H9 (cell line): Measurements from ENCODE around the gene TRPM5. TPM values are rescaled to one million over a fixed set of nuclear protein-coding genes. Genes with fewer than 3 reads are reported as not detected.

Experiments used
- DNase-seq: peaks from one replicate; pipeline ENCODE4 v3.0.0-alpha.2; 2017
- H2AFZ ChIP-seq: one replicate; pipeline ENCODE4 v1.6.1; 2013; ENCODE audit warnings: mild to moderate bottlenecking, low read length, control low read depth, moderate library complexity
- H2AK5ac ChIP-seq: 2 replicates; pipeline ENCODE4 v1.6.1; 2013; ENCODE audit warnings: low read length, control low read depth, mixed read lengths; ENCODE audit not compliant: insufficient read length
- H2BK120ac ChIP-seq: one replicate; pipeline ENCODE4 v1.6.1; 2013; ENCODE audit warnings: low read depth, mild to moderate bottlenecking, low read length, control low read depth, inconsistent platforms; ENCODE audit not compliant: poor library complexity, severe bottlenecking
- H2BK12ac ChIP-seq: 2 replicates; pipeline ENCODE4 v1.6.1; 2013; ENCODE audit warnings: low read length, control low read depth, mixed read lengths, low read depth; ENCODE audit not compliant: insufficient read length
- H2BK15ac ChIP-seq: 2 replicates; pipeline ENCODE4 v1.6.1; 2013; ENCODE audit warnings: low read depth, low read length, control low read depth
- H2BK20ac ChIP-seq: one replicate; pipeline ENCODE4 v1.6.1; 2013; ENCODE audit warnings: low read depth, mild to moderate bottlenecking, low read length, control low read depth, inconsistent platforms; ENCODE audit not compliant: poor library complexity, severe bottlenecking
- H2BK5ac ChIP-seq: 2 replicates; pipeline ENCODE4 v1.6.1; 2013; ENCODE audit warnings: low read length, control low read depth, mixed read lengths; ENCODE audit not compliant: insufficient read length
- H3K14ac ChIP-seq: 2 replicates; pipeline ENCODE4 v1.6.1; 2013; ENCODE audit warnings: low read length, control low read depth; ENCODE audit not compliant: insufficient read depth
- H3K18ac ChIP-seq: 2 replicates; pipeline ENCODE4 v1.6.1; 2013; ENCODE audit warnings: low read depth, mild to moderate bottlenecking, mixed read lengths, low read length, control low read depth; ENCODE audit not compliant: insufficient read length
- H3K23ac ChIP-seq: 2 replicates; pipeline ENCODE4 v1.6.1; 2013; ENCODE audit warnings: low read length, control low read depth, mixed read lengths, low read depth; ENCODE audit not compliant: insufficient read length
- H3K23me2 ChIP-seq: 2 replicates; pipeline ENCODE4 v1.6.1; 2013; ENCODE audit warnings: low read depth, mild to moderate bottlenecking, mixed read lengths, low read length, control low read depth; ENCODE audit not compliant: insufficient read length, poor library complexity, severe bottlenecking
- H3K27ac ChIP-seq: 2 replicates; pipeline ENCODE4 v1.5.1; 2013; ENCODE audit warnings: low read length, control low read depth, mixed read lengths, low read depth; ENCODE audit not compliant: insufficient read length
- H3K27me3 ChIP-seq: 2 replicates; pipeline ENCODE4 v1.6.1; 2013; ENCODE audit warnings: low read length, control low read depth, inconsistent platforms; ENCODE audit not compliant: insufficient read depth
- H3K4ac ChIP-seq: 2 replicates; pipeline ENCODE4 v1.6.1; 2013; ENCODE audit warnings: low read depth, mild to moderate bottlenecking, control low read depth, inconsistent platforms, low read length, moderate library complexity
- H3K4me1 ChIP-seq: 2 replicates; pipeline ENCODE4 v1.6.1; 2013; ENCODE audit warnings: low read length, control low read depth, inconsistent platforms; ENCODE audit not compliant: insufficient read depth
- H3K4me2 ChIP-seq: 2 replicates; pipeline ENCODE4 v1.6.1; 2013; ENCODE audit warnings: low read length, control low read depth, mixed read lengths; ENCODE audit not compliant: insufficient read length, insufficient read depth
- H3K56ac ChIP-seq: 2 replicates; pipeline ENCODE4 v1.6.1; 2013; ENCODE audit warnings: low read depth, mild to moderate bottlenecking, mixed read lengths, low read length, control low read depth; ENCODE audit not compliant: insufficient read length
- H3K79me1 ChIP-seq: 2 replicates; pipeline ENCODE4 v1.6.1; 2013; ENCODE audit warnings: low read depth, mild to moderate bottlenecking, moderate library complexity, low read length, control low read depth, inconsistent platforms; ENCODE audit not compliant: insufficient read depth, poor library complexity, severe bottlenecking
- H3K79me2 ChIP-seq: 2 replicates; pipeline ENCODE4 v1.6.1; 2013; ENCODE audit warnings: low read length, control low read depth, inconsistent platforms; ENCODE audit not compliant: insufficient read depth
- H3K9ac ChIP-seq: 2 replicates; pipeline ENCODE4 v1.6.1; 2013; ENCODE audit warnings: low read length, control low read depth, mixed read lengths; ENCODE audit not compliant: insufficient read length; ENCODE audit errors: extremely low read depth
- H3K9me3 ChIP-seq: one replicate; pipeline ENCODE4 v1.6.1; 2013; ENCODE audit warnings: low read depth, low read length, inconsistent platforms; ENCODE audit not compliant: control insufficient read depth
- H3T11ph ChIP-seq: one replicate; pipeline ENCODE4 v1.6.1; 2013; ENCODE audit warnings: mild to moderate bottlenecking, low read length, control low read depth, inconsistent platforms
- H4K20me1 ChIP-seq: one replicate; pipeline ENCODE4 v1.6.1; 2013; ENCODE audit not compliant: control insufficient read depth, insufficient read length, insufficient read depth
- H4K5ac ChIP-seq: 2 replicates; pipeline ENCODE4 v1.6.1; 2013; ENCODE audit warnings: low read depth, mild to moderate bottlenecking, mixed read lengths, low read length, control low read depth; ENCODE audit not compliant: insufficient read length
- H4K8ac ChIP-seq: replicated peaks from 2 replicates; pipeline ENCODE4 v1.6.1; 2013; ENCODE audit warnings: low read length, control low read depth, mixed read lengths, low read depth; ENCODE audit not compliant: insufficient read length
- H4K91ac ChIP-seq: 2 replicates; pipeline ENCODE4 v1.6.1; 2013; ENCODE audit warnings: low read depth, mild to moderate bottlenecking, moderate library complexity, mixed read lengths, low read length, control low read depth; ENCODE audit not compliant: insufficient read length
- H3K27ac Mint-ChIP-seq, 3 experiments: 2 replicates in 2 of 3; 3 replicates in 1 of 3; pipeline ENCODE4 v1.8.0; 2020 to 2021; ENCODE audit warnings: mixed read lengths in 3 of 3, mild to moderate bottlenecking in 1 of 3, moderate library complexity in 1 of 3
- H3K27me3 Mint-ChIP-seq: 2 replicates; pipeline ENCODE4 v1.8.0; 2021; ENCODE audit warnings: low read depth, mild to moderate bottlenecking, moderate library complexity, mixed read lengths
- H3K36me3 Mint-ChIP-seq, 3 experiments: 2 replicates in 2 of 3; 3 replicates in 1 of 3; pipeline ENCODE4 v1.8.0; 2020 to 2021; ENCODE audit warnings: low read depth in 3 of 3, mixed read lengths in 3 of 3; ENCODE audit not compliant: insufficient read depth in 1 of 3
- H3K4me1 Mint-ChIP-seq, 2 experiments: 2 replicates each; pipeline ENCODE4 v1.8.0; 2020; ENCODE audit warnings: mixed read lengths in 2 of 2
- H3K4me3 Mint-ChIP-seq, 2 experiments: 2 replicates in 1 of 2; 3 replicates in 1 of 2; pipeline ENCODE4 v1.8.0; 2020 to 2021; ENCODE audit warnings: mild to moderate bottlenecking in 2 of 2, mixed read lengths in 2 of 2, moderate library complexity in 1 of 2
- H3K9me3 Mint-ChIP-seq, 2 experiments: 2 replicates in 1 of 2; 3 replicates in 1 of 2; pipeline ENCODE4 v1.8.0; 2020; ENCODE audit warnings: mild to moderate bottlenecking in 2 of 2, mixed read lengths in 2 of 2, moderate library complexity in 1 of 2
- WGBS: extraction: QIAGEN DNeasy Blood & Tissue Kit; methylation state at CpG from one replicate; pipeline ENCODE4 v1.1.7; 2013; ENCODE audit warnings: missing lambda C conversion rate, low lambda C conversion rate, mixed read lengths; ENCODE audit not compliant: insufficient read length; ENCODE audit errors: extremely low coverage; 5-methylcytosine and 5-hydroxymethylcytosine counted together
- total RNA-seq: library from RNA; stranded (reverse); gene quantifications from 2 replicates; pipeline ENCODE4 v1.2.1, GENCODE V29; 2021
- TF ChIP-seq, protein P1 (sequence below): fragments of 200-600 bp; sonication (generic); conservative IDR thresholded peaks from 3 replicates; pipeline ENCODE4 v1.8.0; 2021; ENCODE audit warnings: antibody characterized with exemption, mild to moderate bottlenecking

The TRPM5 gene
- total RNA-seq, 1 experiment from 2014 or later, result 0.09 TPM

DNA sequence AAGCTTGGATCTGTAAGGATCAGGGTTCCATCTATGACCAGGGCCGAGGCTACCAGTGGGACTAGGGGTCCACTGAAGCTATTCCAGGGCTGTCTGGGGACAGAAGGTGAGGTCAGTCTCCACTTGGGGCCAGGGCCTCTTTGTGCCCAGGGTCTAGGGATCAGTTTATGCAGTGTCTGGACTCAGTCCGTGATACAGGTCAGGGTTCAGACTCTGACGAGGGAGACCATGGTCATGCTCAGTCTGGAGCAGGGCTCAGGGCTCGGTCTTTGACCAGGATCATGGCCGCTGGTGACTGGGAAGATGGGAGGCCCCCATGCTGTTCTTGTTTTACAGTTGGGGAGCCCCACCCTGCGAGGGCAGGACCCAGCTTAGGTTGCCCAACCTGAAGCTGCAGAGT is 32.0 kb downstream of the TRPM5 start:
- no peak overlapping the region for H3K23ac ChIP-seq
- H2AFZ ChIP-seq, result no peak overlapping the region
- H3K36me3 Mint-ChIP-seq, result no peaks in the 10 kb centered on the region
- no peak overlapping the region for H2BK12ac ChIP-seq
- no peaks in the 10 kb centered on the region for H3K79me1 ChIP-seq
- H4K8ac ChIP-seq, result no peak overlapping the region
- no peaks in the 10 kb centered on the region for H3K23me2 ChIP-seq
- no peaks in the 10 kb centered on the region for H4K20me1 ChIP-seq
- H3K79me2 ChIP-seq, result no peaks in the 10 kb centered on the region
- DNase-seq, result no peak
- no peak overlapping the region for H3K14ac ChIP-seq
- H3K9me3 Mint-ChIP-seq, result no peaks in the 10 kb centered on the region; a peak in 1 of 5 replicates
- H2BK20ac ChIP-seq, result no peak overlapping the region
- H3K9me3 ChIP-seq, result no peaks in the 10 kb centered on the region
- TF ChIP-seq, protein P1, sequence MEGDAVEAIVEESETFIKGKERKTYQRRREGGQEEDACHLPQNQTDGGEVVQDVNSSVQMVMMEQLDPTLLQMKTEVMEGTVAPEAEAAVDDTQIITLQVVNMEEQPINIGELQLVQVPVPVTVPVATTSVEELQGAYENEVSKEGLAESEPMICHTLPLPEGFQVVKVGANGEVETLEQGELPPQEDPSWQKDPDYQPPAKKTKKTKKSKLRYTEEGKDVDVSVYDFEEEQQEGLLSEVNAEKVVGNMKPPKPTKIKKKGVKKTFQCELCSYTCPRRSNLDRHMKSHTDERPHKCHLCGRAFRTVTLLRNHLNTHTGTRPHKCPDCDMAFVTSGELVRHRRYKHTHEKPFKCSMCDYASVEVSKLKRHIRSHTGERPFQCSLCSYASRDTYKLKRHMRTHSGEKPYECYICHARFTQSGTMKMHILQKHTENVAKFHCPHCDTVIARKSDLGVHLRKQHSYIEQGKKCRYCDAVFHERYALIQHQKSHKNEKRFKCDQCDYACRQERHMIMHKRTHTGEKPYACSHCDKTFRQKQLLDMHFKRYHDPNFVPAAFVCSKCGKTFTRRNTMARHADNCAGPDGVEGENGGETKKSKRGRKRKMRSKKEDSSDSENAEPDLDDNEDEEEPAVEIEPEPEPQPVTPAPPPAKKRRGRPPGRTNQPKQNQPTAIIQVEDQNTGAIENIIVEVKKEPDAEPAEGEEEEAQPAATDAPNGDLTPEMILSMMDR, result no peak
- H3K9ac ChIP-seq, result no peak overlapping the region
- H3K4ac ChIP-seq, result no peak overlapping the region
- H3T11ph ChIP-seq, result no peak overlapping the region
- no peak overlapping the region for H3K4me2 ChIP-seq
- H2AK5ac ChIP-seq, result no peak overlapping the region
- no peak overlapping the region for H3K56ac ChIP-seq
- no peak overlapping the region for H2BK120ac ChIP-seq
- whole genome bisulfite sequencing, result no CpG with 5 or more reads among the region's 6 CpGs
- peaks cover 11% of the 10 kb centered on the region for H3K27me3 Mint-ChIP-seq
- no peak overlapping the region for H3K4me3 Mint-ChIP-seq
- H4K91ac ChIP-seq, result no peak overlapping the region
- H3K4me1 Mint-ChIP-seq, result no peaks in the 10 kb centered on the region
- H2BK5ac ChIP-seq, result no peak overlapping the region
- H3K27ac Mint-ChIP-seq, result peak overlapping the region in 1 of 3 experiments; percentile 47; a peak in 1 of 7 replicates
- no peaks in the 10 kb centered on the region for H3K27me3 ChIP-seq
- no peaks in the 10 kb centered on the region for H3K4me1 ChIP-seq
- no peak overlapping the region for H2BK15ac ChIP-seq
- H4K5ac ChIP-seq, result no peak overlapping the region
- no peak overlapping the region for H3K18ac ChIP-seq
- no peak overlapping the region for H3K27ac ChIP-seq
